H9 (cell line): ENCODE data around the gene PDE8A. TPM values are rescaled to one million over a fixed set of nuclear protein-coding genes. Genes with fewer than 3 reads are reported as not detected.

Source experiments
- DNase-seq: peaks from one replicate; pipeline ENCODE4 v3.0.0-alpha.2; 2017
- H2AFZ ChIP-seq: one replicate; pipeline ENCODE4 v1.6.1; 2013; ENCODE audit warnings: mild to moderate bottlenecking, low read length, control low read depth, moderate library complexity
- H2AK5ac ChIP-seq: 2 replicates; pipeline ENCODE4 v1.6.1; 2013; ENCODE audit warnings: low read length, control low read depth, mixed read lengths; ENCODE audit not compliant: insufficient read length
- H2BK120ac ChIP-seq: one replicate; pipeline ENCODE4 v1.6.1; 2013; ENCODE audit warnings: low read depth, mild to moderate bottlenecking, low read length, control low read depth, inconsistent platforms; ENCODE audit not compliant: poor library complexity, severe bottlenecking
- H2BK12ac ChIP-seq: 2 replicates; pipeline ENCODE4 v1.6.1; 2013; ENCODE audit warnings: low read length, control low read depth, mixed read lengths, low read depth; ENCODE audit not compliant: insufficient read length
- H2BK15ac ChIP-seq: 2 replicates; pipeline ENCODE4 v1.6.1; 2013; ENCODE audit warnings: low read depth, low read length, control low read depth
- H2BK20ac ChIP-seq: one replicate; pipeline ENCODE4 v1.6.1; 2013; ENCODE audit warnings: low read depth, mild to moderate bottlenecking, low read length, control low read depth, inconsistent platforms; ENCODE audit not compliant: poor library complexity, severe bottlenecking
- H2BK5ac ChIP-seq: 2 replicates; pipeline ENCODE4 v1.6.1; 2013; ENCODE audit warnings: low read length, control low read depth, mixed read lengths; ENCODE audit not compliant: insufficient read length
- H3K14ac ChIP-seq: 2 replicates; pipeline ENCODE4 v1.6.1; 2013; ENCODE audit warnings: low read length, control low read depth; ENCODE audit not compliant: insufficient read depth
- H3K18ac ChIP-seq: 2 replicates; pipeline ENCODE4 v1.6.1; 2013; ENCODE audit warnings: low read depth, mild to moderate bottlenecking, mixed read lengths, low read length, control low read depth; ENCODE audit not compliant: insufficient read length
- H3K23ac ChIP-seq: 2 replicates; pipeline ENCODE4 v1.6.1; 2013; ENCODE audit warnings: low read length, control low read depth, mixed read lengths, low read depth; ENCODE audit not compliant: insufficient read length
- H3K23me2 ChIP-seq: 2 replicates; pipeline ENCODE4 v1.6.1; 2013; ENCODE audit warnings: low read depth, mild to moderate bottlenecking, mixed read lengths, low read length, control low read depth; ENCODE audit not compliant: insufficient read length, poor library complexity, severe bottlenecking
- H3K27ac ChIP-seq: 2 replicates; pipeline ENCODE4 v1.5.1; 2013; ENCODE audit warnings: low read length, control low read depth, mixed read lengths, low read depth; ENCODE audit not compliant: insufficient read length
- H3K27me3 ChIP-seq: 2 replicates; pipeline ENCODE4 v1.6.1; 2013; ENCODE audit warnings: low read length, control low read depth, inconsistent platforms; ENCODE audit not compliant: insufficient read depth
- H3K4ac ChIP-seq: 2 replicates; pipeline ENCODE4 v1.6.1; 2013; ENCODE audit warnings: low read depth, mild to moderate bottlenecking, control low read depth, inconsistent platforms, low read length, moderate library complexity
- H3K4me1 ChIP-seq: 2 replicates; pipeline ENCODE4 v1.6.1; 2013; ENCODE audit warnings: low read length, control low read depth, inconsistent platforms; ENCODE audit not compliant: insufficient read depth
- H3K4me2 ChIP-seq: 2 replicates; pipeline ENCODE4 v1.6.1; 2013; ENCODE audit warnings: low read length, control low read depth, mixed read lengths; ENCODE audit not compliant: insufficient read length, insufficient read depth
- H3K56ac ChIP-seq: 2 replicates; pipeline ENCODE4 v1.6.1; 2013; ENCODE audit warnings: low read depth, mild to moderate bottlenecking, mixed read lengths, low read length, control low read depth; ENCODE audit not compliant: insufficient read length
- H3K79me1 ChIP-seq: 2 replicates; pipeline ENCODE4 v1.6.1; 2013; ENCODE audit warnings: low read depth, mild to moderate bottlenecking, moderate library complexity, low read length, control low read depth, inconsistent platforms; ENCODE audit not compliant: insufficient read depth, poor library complexity, severe bottlenecking
- H3K79me2 ChIP-seq: 2 replicates; pipeline ENCODE4 v1.6.1; 2013; ENCODE audit warnings: low read length, control low read depth, inconsistent platforms; ENCODE audit not compliant: insufficient read depth
- H3K9ac ChIP-seq: 2 replicates; pipeline ENCODE4 v1.6.1; 2013; ENCODE audit warnings: low read length, control low read depth, mixed read lengths; ENCODE audit not compliant: insufficient read length; ENCODE audit errors: extremely low read depth
- H3K9me3 ChIP-seq: one replicate; pipeline ENCODE4 v1.6.1; 2013; ENCODE audit warnings: low read depth, low read length, inconsistent platforms; ENCODE audit not compliant: control insufficient read depth
- H3T11ph ChIP-seq: one replicate; pipeline ENCODE4 v1.6.1; 2013; ENCODE audit warnings: mild to moderate bottlenecking, low read length, control low read depth, inconsistent platforms
- H4K20me1 ChIP-seq: one replicate; pipeline ENCODE4 v1.6.1; 2013; ENCODE audit not compliant: control insufficient read depth, insufficient read length, insufficient read depth
- H4K5ac ChIP-seq: 2 replicates; pipeline ENCODE4 v1.6.1; 2013; ENCODE audit warnings: low read depth, mild to moderate bottlenecking, mixed read lengths, low read length, control low read depth; ENCODE audit not compliant: insufficient read length
- H4K8ac ChIP-seq: replicated peaks from 2 replicates; pipeline ENCODE4 v1.6.1; 2013; ENCODE audit warnings: low read length, control low read depth, mixed read lengths, low read depth; ENCODE audit not compliant: insufficient read length
- H4K91ac ChIP-seq: 2 replicates; pipeline ENCODE4 v1.6.1; 2013; ENCODE audit warnings: low read depth, mild to moderate bottlenecking, moderate library complexity, mixed read lengths, low read length, control low read depth; ENCODE audit not compliant: insufficient read length
- H3K27ac Mint-ChIP-seq, 3 experiments: 2 replicates in 2 of 3; 3 replicates in 1 of 3; pipeline ENCODE4 v1.8.0; 2020 to 2021; ENCODE audit warnings: mixed read lengths in 3 of 3, mild to moderate bottlenecking in 1 of 3, moderate library complexity in 1 of 3
- H3K27me3 Mint-ChIP-seq: 2 replicates; pipeline ENCODE4 v1.8.0; 2021; ENCODE audit warnings: low read depth, mild to moderate bottlenecking, moderate library complexity, mixed read lengths
- H3K36me3 Mint-ChIP-seq, 3 experiments: 2 replicates in 2 of 3; 3 replicates in 1 of 3; pipeline ENCODE4 v1.8.0; 2020 to 2021; ENCODE audit warnings: low read depth in 3 of 3, mixed read lengths in 3 of 3; ENCODE audit not compliant: insufficient read depth in 1 of 3
- H3K4me1 Mint-ChIP-seq, 2 experiments: 2 replicates each; pipeline ENCODE4 v1.8.0; 2020; ENCODE audit warnings: mixed read lengths in 2 of 2
- H3K4me3 Mint-ChIP-seq, 2 experiments: 2 replicates in 1 of 2; 3 replicates in 1 of 2; pipeline ENCODE4 v1.8.0; 2020 to 2021; ENCODE audit warnings: mild to moderate bottlenecking in 2 of 2, mixed read lengths in 2 of 2, moderate library complexity in 1 of 2
- H3K9me3 Mint-ChIP-seq, 2 experiments: 2 replicates in 1 of 2; 3 replicates in 1 of 2; pipeline ENCODE4 v1.8.0; 2020; ENCODE audit warnings: mild to moderate bottlenecking in 2 of 2, mixed read lengths in 2 of 2, moderate library complexity in 1 of 2
- WGBS: extraction: QIAGEN DNeasy Blood & Tissue Kit; methylation state at CpG from one replicate; pipeline ENCODE4 v1.1.7; 2013; ENCODE audit warnings: missing lambda C conversion rate, low lambda C conversion rate, mixed read lengths; ENCODE audit not compliant: insufficient read length; ENCODE audit errors: extremely low coverage; 5-methylcytosine and 5-hydroxymethylcytosine counted together
- total RNA-seq: library from RNA; stranded (reverse); gene quantifications from 2 replicates; pipeline ENCODE4 v1.2.1, GENCODE V29; 2021
- TF ChIP-seq, protein P1 (sequence below): fragments of 200-600 bp; sonication (generic); conservative IDR thresholded peaks from 3 replicates; pipeline ENCODE4 v1.8.0; 2021; ENCODE audit warnings: antibody characterized with exemption, mild to moderate bottlenecking

The PDE8A gene
- total RNA-seq, 1 experiment from 2014 or later: 9.3 TPM

GRCh38 chr15:84973492-84974460, 7.9 kb upstream of the PDE8A start:
- Histone ChIP-seq H3K9ac (no peak overlapping the region), H3T11ph (no peak overlapping the region), H3K79me2 (no peaks in the 10 kb centered on the region), H3K14ac (no peak overlapping the region), H3K56ac (no peak overlapping the region), H2BK120ac (no peak overlapping the region), H2BK15ac (no peak overlapping the region), H2BK5ac (no peak overlapping the region), H3K9me3 (no peaks in the 10 kb centered on the region), H3K23me2 (no peaks in the 10 kb centered on the region), H2BK20ac (no peak overlapping the region), H4K20me1 (no peaks in the 10 kb centered on the region), H4K5ac (no peak overlapping the region), H4K91ac (no peak overlapping the region), H3K4ac (no peak overlapping the region), H3K4me2 (no peak overlapping the region), H4K8ac (no peak overlapping the region), H2AFZ (no peak overlapping the region), H3K18ac (no peak overlapping the region), H3K27ac (no peak overlapping the region), H3K27me3 (no peaks in the 10 kb centered on the region; the same call in 1 of the 2 replicates), H3K79me1 (no peaks in the 10 kb centered on the region), H2BK12ac (no peak overlapping the region), H2AK5ac (no peak overlapping the region), H3K23ac (no peak overlapping the region), H3K4me1 (peaks cover 7% of the 10 kb centered on the region; the same call in 1 of the 2 replicates)
- TF ChIP-seq, protein P1, sequence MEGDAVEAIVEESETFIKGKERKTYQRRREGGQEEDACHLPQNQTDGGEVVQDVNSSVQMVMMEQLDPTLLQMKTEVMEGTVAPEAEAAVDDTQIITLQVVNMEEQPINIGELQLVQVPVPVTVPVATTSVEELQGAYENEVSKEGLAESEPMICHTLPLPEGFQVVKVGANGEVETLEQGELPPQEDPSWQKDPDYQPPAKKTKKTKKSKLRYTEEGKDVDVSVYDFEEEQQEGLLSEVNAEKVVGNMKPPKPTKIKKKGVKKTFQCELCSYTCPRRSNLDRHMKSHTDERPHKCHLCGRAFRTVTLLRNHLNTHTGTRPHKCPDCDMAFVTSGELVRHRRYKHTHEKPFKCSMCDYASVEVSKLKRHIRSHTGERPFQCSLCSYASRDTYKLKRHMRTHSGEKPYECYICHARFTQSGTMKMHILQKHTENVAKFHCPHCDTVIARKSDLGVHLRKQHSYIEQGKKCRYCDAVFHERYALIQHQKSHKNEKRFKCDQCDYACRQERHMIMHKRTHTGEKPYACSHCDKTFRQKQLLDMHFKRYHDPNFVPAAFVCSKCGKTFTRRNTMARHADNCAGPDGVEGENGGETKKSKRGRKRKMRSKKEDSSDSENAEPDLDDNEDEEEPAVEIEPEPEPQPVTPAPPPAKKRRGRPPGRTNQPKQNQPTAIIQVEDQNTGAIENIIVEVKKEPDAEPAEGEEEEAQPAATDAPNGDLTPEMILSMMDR: no peak
- WGBS: no CpG with 5 or more reads among the region's 16 CpGs
- Mint-ChIP-seq H3K27me3 (peaks cover 24% of the 10 kb centered on the region), H3K4me3 (no peak overlapping the region), H3K36me3 (peaks cover 0 to under 1% (median 0%) of the 10 kb centered on the region in 3 experiments; a peak in 1 of 7 replicates), H3K27ac (no peak overlapping the region; a peak in 1 of 7 replicates), H3K9me3 (no peaks in the 10 kb centered on the region; a peak in 1 of 5 replicates), H3K4me1 (peaks cover 13% of the 10 kb centered on the region in 2 experiments)
- DNase-seq: no peak
